HG03442 (cell line): ENCODE measurements around the gene ERC2.

Experiments used
- ATAC-seq: cut with Tn5 transposase; IDR thresholded peaks from one replicate; pipeline ENCODE4 v1.9.1; 2021; ENCODE audit warnings: mild to moderate bottlenecking, moderate library complexity; ENCODE audit not compliant: unreplicated experiment

ERC2 gene

GRCh38 chr3:55615039-55615693 is 853.1 kb downstream of the ERC2 start:
- ATAC-seq = no peak

GRCh38 chr3:55611121-55611520 is 857.1 kb downstream of the ERC2 start:
- ATAC-seq = no peak

- no peak for ATAC-seq
Measured at GRCh38 chr3:55609230-55609827, 858.9 kb downstream of the ERC2 start.

- ATAC-seq = no peak
Measured at GRCh38 chr3:55608301-55608937, 859.8 kb downstream of the ERC2 start.

GRCh38 chr3:55607844-55608243 is 860.4 kb downstream of the ERC2 start:
- ATAC-seq = peak; percentile 86

- no peak for ATAC-seq
Measured at GRCh38 chr3:55607175-55607574, 861.1 kb downstream of the ERC2 start.

- ATAC-seq = no peak
Measured at GRCh38 chr3:55605443-55606236, 862.6 kb downstream of the ERC2 start.

- ATAC-seq = no peak
Measured at GRCh38 chr3:55604846-55605245, 863.4 kb downstream of the ERC2 start.

GRCh38 chr3:55604402-55604801 is 863.9 kb downstream of the ERC2 start:
- ATAC-seq = no peak

- no peak for ATAC-seq
Measured at GRCh38 chr3:55601366-55602080, 866.7 kb downstream of the ERC2 start.

GRCh38 chr3:55598224-55598623 is 870.0 kb downstream of the ERC2 start:
- no peak for ATAC-seq

GRCh38 chr3:55597641-55598040 is 870.6 kb downstream of the ERC2 start:
- ATAC-seq = no peak

GRCh38 chr3:55596212-55596611 is 872.1 kb downstream of the ERC2 start:
- no peak for ATAC-seq

- ATAC-seq = no peak
Measured at GRCh38 chr3:55595420-55595819, 872.8 kb downstream of the ERC2 start.

GRCh38 chr3:55592572-55592971 is 875.7 kb downstream of the ERC2 start:
- ATAC-seq = no peak

- no peak for ATAC-seq
Measured at GRCh38 chr3:55591888-55592287, 876.4 kb downstream of the ERC2 start.

- ATAC-seq = no peak
Measured at GRCh38 chr3:55588146-55588765, 880.0 kb downstream of the ERC2 start.

GRCh38 chr3:55585856-55586255 is 882.4 kb downstream of the ERC2 start:
- ATAC-seq = no peak

GRCh38 chr3:55584716-55585368 is 883.4 kb downstream of the ERC2 start:
- no peak for ATAC-seq

GRCh38 chr3:55584030-55584429 is 884.2 kb downstream of the ERC2 start:
- no peak for ATAC-seq
